ENCODE data around the gene PRPF19.

Gene PRPF19

GRCh38 chr11:60905551-60906113 lies 753 bp downstream of the PRPF19 start:
- DNase-seq (ENCODE audit: low read depth), result peak; percentile 56

DNA sequence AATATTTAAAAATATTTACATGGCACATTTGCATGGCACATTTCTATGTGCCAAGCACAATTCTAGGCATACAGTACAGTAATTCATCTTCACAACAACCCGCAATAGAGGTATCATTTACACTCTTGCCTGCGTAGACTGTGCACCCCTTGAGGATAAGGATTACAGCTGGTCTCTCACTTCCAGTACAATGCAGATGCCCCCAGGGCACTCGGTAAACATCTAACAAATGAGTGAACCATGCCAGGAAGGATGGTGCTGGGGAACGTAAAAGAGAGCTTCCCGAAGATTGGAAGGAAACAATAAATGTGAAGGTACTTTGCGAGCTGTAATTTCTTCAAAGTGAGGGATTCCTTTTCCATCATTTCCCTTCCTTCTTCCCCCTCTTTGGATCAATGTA lies 1.3 kb downstream of the PRPF19 start:
- DNase-seq (ENCODE audit: low read depth), result peak; percentile 16

DNA sequence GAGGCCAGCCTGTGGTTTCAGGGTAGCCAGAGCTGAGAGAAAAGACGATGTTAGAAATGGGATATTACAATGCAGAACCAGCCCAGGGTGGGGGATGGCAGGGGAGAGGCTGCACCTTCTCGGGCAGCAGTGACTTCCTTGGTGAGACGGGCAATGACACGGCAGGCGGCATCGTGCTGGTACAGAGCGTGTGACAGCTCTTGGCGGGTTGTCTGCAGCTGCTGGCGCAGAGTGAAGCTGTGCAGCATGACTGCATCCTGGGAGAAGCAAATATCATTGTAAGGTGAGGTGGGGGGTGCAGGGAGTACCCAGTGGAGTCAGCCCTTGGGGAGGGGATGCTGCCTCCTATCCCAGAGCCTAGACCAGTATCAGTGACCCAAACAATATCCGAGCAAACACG lies 3.8 kb downstream of the PRPF19 start:
- no peak for DNase-seq (ENCODE audit: low read depth)

GRCh38 chr11:60900673-60901404 lies 5.5 kb downstream of the PRPF19 start:
- DNase-seq (ENCODE audit: low read depth), result no peak

DNA sequence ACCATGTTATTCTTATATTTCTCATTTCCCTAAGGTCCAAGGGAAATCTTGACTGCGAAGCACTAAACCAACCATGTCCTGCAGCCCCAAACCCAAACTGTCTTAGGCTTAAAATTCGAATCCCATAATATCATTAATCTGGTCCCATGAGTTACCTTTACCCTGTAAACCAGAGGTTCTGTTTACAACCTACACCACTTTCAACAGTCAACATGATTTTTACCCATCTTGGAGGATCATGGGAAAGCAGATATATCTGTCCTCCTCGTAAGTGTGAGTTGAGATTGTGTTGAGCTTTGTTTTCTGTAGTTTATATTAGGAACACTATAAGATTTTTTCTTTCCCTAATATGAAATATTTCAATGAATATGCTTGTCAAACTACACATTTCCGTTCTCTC lies 6.4 kb downstream of the PRPF19 start:
- no peak for DNase-seq (ENCODE audit: low read depth)

DNA sequence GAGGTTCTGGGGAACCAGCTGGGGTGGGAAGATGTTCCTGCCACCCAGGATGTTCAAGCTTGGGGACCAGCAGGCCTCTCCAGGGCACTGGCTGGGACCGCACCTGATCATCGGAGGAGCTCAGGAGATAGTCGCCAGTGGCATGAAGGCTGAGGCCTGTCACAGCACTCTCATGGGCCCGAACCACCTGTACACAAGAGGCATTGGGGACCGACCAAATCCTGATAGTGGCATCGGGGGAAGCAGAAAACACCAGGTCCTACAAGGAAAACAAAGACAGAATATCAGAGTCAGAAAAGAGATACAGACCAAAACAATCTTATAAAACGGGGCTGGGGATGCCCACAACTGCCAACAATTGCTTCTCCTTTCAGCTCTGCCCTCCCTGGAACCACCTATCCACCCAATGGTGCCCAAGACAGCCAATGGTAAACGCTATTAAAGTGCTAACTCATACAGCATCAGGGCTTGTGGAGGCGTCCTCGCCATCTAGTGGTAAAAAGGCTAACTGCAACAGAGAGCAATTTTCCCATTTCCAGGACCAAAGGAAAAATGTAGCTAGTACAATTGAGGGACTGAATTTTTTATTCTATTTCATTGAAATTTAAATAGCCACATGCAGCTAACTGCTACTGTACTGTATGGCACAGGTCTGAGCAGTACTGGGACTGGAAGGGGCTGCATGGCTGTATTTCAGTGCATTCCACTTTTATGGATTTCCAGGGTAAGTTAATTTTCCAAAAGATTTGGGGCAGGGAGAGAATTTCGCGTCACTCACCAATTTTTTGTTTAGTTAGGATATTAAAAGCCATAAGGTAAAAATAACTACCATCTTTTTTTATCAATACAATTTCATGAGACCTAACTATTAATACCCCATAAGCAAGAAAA lies 7.1 kb downstream of the PRPF19 start:
- DNase-seq (ENCODE audit: low read depth), result peak; percentile 70

DNA sequence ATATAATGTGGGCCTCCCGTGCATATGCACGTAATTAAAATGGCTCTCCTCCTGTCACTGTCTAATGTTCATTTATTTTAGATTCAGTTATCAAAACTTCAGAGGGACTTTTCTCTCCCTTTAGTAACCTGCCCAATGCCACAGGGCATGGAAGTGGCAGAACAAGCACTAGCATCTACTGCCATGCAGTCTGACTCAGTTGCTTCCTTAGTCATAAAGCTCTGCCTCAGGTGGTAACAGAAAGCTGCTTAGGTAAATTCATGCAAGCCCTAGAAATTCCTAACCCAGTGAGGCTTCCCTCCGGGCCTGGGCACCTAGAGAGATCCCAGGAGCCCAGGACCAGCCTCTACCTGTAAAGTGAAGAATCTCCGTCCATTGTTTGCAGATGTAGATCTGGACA lies 8.9 kb downstream of the PRPF19 start:
- DNase-seq (ENCODE audit: low read depth), result no peak

DNA sequence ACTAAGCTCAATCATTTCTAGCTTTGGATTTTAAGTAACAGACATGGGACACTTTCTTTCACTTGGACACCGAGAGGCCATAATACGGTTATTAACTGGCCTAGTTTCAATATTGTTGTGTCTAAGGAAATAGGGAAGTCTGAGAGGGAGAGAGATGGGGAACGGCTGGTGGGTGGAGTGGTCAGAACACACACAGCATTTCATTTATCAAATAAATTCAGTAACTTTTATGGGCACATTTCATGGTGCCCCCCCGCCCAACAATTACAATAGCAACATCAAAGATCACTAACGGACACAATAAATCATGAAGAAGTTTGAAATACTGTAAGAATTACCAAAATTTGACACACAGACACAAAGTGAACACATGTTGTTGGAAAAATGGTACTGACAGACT lies 10.7 kb downstream of the PRPF19 start:
- DNase-seq (ENCODE audit: low read depth), result no peak

DNA sequence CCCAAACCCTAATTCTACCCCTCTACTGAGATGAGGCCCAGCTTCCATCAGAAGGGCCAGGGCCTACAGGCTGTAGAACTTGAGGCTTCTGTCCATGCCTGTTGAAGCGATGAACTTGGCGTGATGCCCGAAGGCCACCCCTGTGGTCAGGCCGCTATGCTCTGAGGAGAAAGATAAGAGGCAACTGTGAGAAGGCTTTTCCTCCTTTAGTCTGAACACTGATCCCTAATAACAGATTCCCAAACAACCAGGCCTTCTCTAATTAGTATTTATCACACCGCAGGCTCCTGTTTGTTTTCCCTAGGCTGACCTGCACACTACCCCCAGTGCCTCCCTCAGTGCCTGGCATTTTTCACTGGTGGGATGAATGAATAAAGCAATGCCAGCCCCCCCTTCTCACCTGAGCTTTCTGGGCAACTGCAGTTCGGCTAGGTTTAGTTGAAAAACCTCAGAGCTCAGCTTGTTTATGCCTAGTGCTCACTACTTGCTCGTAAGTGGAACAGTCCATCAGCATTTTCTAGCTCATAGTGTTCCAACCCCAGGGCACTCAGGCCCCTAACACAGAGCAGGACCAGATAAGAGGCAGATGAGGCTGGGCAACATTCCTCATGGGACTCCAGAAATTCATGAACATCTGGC lies 15.2 kb downstream of the PRPF19 start:
- DNase-seq (ENCODE audit: low read depth), result no peak

- no peak for DNase-seq (ENCODE audit: low read depth)
Observed at GRCh38 chr11:60890696-60891095, 15.7 kb downstream of the PRPF19 start.

GRCh38 chr11:60889869-60890311 lies 16.5 kb downstream of the PRPF19 start:
- no peak for DNase-seq (ENCODE audit: low read depth)

- DNase-seq (ENCODE audit: low read depth), result peak; percentile 67
Observed at GRCh38 chr11:60887556-60887955, 18.8 kb downstream of the PRPF19 start.

DNA sequence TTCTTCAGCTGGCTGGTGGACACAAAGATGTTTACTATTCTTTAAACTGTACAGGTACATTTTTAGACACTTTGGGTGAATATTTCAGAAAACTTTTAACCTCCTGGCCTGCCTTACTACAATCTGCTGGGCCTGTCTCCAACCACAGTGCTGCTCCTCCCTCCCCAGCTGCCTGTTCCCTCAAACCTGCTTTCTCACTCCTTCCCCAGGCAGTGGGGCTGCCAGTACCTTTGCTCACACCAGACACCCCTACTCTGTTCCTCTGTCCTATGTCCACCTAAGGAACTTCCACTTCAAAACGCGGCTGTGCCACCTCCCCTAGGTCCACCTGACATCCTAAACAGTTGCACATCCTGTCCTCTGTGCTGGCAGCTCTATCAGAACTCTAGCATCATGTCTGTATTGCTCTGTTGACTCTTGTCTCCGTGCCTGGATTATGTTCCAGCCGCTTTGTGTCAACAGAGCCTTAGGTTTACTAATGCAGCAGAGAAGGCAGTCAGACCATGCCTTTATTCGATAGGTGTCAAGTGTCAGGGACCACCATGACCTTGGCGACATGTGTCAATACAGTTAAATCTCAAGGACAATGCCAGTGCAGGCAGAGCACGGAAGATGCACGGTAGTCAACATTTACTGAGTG lies 25.6 kb downstream of the PRPF19 start:
- DNase-seq (ENCODE audit: low read depth), result no peak

GRCh38 chr11:60879971-60880588 lies 26.3 kb downstream of the PRPF19 start:
- no peak for DNase-seq (ENCODE audit: low read depth)

GRCh38 chr11:60879104-60879503 lies 27.3 kb downstream of the PRPF19 start:
- no peak for DNase-seq (ENCODE audit: low read depth)

GRCh38 chr11:60878245-60879101 lies 27.9 kb downstream of the PRPF19 start:
- no peak for DNase-seq (ENCODE audit: low read depth)

DNA sequence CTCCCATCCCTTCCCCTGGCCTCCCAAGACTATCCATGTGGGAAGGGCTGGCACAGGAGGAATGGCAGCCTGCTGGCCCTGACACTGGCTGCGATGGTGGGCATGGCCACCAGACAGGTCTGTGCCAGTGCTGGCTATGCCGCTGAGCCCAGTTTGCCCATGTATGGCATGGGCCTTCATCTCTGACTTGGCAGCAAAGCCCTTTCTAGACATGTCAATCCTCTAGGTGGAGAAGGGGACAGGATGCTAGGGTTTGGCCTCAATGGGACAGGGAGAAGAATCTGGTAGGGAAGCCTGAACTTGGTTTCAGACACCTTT lies 30.3 kb downstream of the PRPF19 start:
- DNase-seq (ENCODE audit: low read depth), result no peak

DNA sequence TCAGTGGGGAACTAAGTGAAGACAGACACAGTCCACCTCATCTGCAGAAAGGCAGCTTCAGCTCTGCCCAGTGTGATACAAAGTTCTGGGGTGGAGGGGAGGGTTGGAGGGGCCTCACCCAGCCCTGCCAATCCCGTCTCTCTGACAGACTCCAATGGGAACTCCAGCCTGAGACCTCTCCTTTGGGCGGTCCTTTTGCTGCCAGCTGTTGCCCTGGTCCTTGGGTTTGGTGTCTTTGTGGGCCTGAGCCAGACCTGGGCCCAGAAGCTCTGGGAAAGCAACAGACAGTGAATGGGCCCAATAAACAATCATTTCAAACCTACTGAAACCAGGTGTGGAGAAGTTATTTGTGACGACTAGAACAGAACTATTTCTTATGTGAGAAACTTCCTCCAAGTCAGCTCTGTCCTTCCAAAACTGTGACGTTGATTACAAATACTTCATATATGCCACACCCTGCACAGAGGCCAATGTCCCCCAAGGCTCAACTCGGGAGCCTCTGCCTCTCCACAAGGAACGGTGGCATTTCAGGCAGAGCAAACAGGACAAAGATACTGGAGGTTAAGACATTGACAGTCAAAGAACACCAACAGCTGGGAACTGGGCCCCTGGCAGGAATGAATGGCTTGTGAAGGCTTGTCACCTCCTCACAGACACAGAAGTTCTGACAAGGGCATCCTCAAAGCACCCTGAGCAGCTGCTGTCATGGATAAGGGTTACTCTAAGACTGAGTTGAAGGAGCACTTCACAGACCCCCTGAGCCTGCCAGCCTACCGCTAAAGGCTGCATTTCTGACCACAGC lies 30.8 kb downstream of the PRPF19 start:
- DNase-seq (ENCODE audit: low read depth), result no peak

DNA sequence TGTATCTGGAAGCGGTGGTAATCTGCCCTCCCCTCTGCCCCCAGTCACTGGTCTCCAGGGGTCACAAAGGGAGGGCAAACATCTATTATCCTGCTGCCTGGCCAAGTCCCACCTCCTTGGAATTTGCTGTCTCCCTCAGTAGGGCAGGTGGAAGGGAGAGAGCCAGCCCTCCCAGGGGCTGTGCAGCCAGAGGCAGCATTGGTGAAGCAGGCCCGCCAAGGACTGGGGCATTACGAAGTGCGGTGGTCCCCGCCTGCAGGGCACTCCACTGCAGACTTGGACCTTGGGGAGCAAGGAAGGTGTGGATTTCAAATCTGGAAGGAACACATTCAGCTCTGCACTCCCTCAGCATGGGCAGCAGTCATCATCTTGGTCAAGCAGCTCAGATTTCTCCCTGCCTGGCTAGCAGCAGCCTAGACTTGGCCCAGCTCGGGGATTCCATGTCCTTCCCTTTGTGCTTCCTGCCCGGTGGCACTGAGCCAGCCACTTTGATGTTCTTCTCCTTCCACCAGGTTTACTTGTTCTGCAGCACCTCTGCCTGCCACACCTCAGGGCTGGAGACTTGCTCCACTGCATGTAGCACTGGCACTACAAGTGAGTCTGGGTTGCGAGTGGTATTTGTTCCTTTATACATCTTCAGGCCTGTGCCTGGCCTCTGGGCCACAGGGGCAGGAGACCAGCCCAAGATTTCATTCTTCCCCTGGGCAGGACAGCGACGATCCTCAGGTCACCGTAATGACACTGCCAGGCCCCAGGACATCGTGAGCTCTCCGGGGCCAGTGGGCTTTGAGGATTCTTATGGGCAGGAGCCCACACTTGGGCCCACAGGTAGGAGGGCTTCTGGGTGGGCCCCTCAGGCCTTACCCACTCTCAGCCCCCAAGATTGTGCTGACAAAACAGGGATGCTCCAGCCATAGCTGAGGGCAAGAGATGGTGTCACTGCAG lies 31.7 kb downstream of the PRPF19 start:
- no peak for DNase-seq (ENCODE audit: low read depth)

Measured in EH (cell line).